ENCODE data around the gene MS4A15.

GRCh38 chr11:60754887-60755286, 1.8 kb upstream of the MS4A15 start:
- TF ChIP-seq CTCF (IDR thresholded peaks at IDR 0.05): no peak
- TF ChIP-seq POLR2A (IDR thresholded peaks at IDR 0.05): no peak
